GM12892 (cell line): ENCODE results near the gene APOL2.

ENCODE experiments used
- POLR2A ChIP-seq: IDR thresholded peaks from 2 replicates; pipeline ENCODE4 v1.6.1; 2011; ENCODE audit warnings: low read depth, low read length, control low read depth
- TAF1 ChIP-seq: IDR thresholded peaks from 2 replicates; pipeline ENCODE4 v1.6.1; 2011; ENCODE audit warnings: low read depth, mild to moderate bottlenecking, control low read depth, low read length, borderline replicate concordance

- TF ChIP-seq POLR2A, result no peak
- TF ChIP-seq TAF1, result no peak
These were observed 17.3 kb downstream of the APOL2 start for GRCh38 chr22:36221799-36222751.
